Measurements from ENCODE around the gene ALCAM.

The ALCAM gene

DNA sequence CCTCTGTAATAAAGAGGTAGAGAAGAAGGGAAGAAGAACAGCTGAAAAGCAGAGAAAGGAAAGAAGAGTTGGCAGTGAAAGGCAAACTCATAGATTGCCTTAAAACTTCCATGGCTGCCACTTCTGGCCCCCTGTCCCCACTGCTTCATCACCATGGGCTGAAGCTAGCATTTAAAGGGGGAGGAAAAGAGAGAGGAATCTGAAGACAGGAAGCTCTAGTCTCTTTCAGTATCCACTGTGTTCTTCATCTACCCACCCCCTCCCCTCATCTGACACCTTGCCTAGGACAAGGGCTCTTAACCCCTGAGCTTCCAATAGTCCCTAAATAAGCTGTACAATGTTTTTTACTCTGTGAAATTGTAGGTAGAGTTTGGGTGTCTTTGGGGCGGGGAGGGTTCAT, 60.6 kb downstream of the ALCAM start:
- DNase-seq (ENCODE audit: low read depth, low spot score) = no peak

GRCh38 chr3:105429034-105429762, 62.5 kb downstream of the ALCAM start:
- DNase-seq (ENCODE audit: low read depth, low spot score) = no peak

GRCh38 chr3:105430455-105430854, 63.7 kb downstream of the ALCAM start:
- no peak for DNase-seq (ENCODE audit: low read depth, low spot score)

- DNase-seq (ENCODE audit: low read depth, low spot score) = no peak
These were observed 64.5 kb downstream of the ALCAM start for GRCh38 chr3:105431200-105431599.

- no peak for DNase-seq (ENCODE audit: low read depth, low spot score)
These were observed 68.6 kb downstream of the ALCAM start for GRCh38 chr3:105435277-105435676.

DNA sequence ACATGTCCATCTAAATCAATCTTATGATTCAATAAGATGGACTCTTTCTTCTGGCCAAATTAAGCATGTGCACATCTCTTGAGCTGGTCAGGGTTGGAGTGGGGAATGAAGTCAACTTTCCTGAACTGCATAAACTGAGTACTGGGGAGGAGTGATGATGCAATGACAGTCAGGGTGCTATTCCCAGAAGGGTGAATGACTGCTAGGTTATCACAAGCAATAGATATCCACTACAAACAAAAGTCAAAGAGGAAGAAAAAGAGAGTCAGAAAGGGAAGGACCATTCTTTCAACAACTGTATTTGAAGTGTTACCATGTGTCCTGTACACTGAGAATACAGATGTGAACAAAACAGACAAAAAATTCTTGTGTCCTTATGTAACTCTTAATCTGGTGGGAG, 70.0 kb downstream of the ALCAM start:
- no peak for DNase-seq (ENCODE audit: low read depth, low spot score)

DNA sequence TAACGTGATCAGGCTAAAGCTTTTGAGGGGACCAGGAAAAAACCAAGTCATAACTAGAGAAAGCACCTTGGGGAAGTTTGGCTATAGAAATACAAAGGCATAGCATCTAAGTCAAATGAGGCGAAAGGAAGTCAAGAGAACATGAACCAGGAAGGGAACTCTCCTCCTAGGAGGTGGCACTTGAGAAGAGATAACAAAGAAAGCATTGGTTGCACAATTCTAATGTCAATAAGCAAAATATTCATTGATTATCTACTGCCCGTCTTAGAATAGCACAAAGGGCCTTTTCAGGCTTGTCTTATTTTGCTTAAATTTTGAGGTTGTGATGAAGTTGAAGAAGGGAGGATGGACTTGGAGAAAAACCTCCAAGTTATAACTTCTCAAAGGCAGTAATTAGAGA, 73.4 kb downstream of the ALCAM start:
- no peak for DNase-seq (ENCODE audit: low read depth, low spot score)

- no peak for DNase-seq (ENCODE audit: low read depth, low spot score)
These were observed 78.0 kb downstream of the ALCAM start for GRCh38 chr3:105444725-105445124.

DNA sequence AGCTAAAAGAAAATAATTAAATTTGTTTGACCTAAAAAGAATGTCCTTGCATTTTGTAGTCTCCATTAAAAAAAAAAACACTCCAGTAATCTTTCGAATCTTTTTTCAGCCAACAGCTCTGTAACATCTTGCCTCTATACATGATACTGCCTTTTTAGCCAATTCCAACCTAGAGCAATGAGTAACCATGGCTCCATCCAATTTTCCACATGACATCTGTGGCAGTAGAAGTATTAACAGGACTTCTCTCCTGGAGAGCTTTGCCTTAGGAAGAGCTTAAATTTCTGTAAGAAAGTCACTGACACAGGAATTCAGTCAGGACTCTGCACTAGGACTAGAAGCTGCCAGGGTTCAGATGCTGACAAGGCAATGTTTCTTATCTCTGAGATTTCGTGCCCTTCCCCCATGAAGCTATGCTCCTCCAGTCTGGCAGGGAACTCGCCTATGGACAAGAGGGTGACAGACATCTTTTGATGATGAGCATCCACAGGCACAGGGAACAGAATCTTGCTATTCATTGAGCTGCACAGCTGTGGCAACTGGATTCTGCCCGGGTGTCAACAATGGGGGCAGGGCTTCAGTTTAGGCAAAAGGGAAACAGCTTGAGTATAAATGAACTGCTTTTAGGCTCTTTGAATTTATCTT, 81.8 kb downstream of the ALCAM start:
- DNase-seq (ENCODE audit: low read depth, low spot score) = no peak

- no peak for DNase-seq (ENCODE audit: low read depth, low spot score)
These were observed 82.7 kb downstream of the ALCAM start for GRCh38 chr3:105449414-105449813.

- DNase-seq (ENCODE audit: low read depth, low spot score) = no peak
These were observed 89.3 kb downstream of the ALCAM start for GRCh38 chr3:105456017-105456416.

DNA sequence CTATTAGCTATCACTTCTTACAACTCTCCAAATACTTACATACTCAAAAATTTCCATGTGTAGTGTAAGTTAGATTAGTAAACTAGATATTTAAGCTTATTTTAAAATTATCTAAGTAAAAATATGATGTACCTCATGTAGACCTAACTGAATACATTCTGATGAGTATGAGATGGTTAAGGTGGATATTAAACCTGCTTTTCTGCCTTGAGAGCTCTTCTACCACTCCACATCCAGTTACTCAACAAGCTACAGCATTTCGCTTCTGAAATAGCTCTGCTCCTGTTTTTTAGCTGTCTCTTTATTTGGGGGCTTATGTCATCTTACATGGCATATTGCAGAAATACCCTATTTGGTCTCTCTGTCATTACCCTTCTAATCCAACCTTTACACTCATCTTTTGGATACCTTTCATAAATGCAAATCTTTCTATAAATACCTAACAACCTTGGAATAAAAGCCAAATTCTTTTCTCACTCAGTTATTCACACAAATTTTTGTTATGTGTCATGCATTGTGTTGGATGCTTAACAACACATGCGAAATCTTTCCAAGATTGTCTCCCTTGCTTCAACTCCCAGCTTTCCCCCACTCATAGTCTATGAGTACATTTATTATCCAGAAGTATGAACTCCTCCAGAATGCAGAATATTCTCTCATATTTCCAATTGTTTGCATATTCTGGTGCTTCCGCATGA, 92.0 kb downstream of the ALCAM start:
- DNase-seq (ENCODE audit: low read depth, low spot score) = no peak

DNA sequence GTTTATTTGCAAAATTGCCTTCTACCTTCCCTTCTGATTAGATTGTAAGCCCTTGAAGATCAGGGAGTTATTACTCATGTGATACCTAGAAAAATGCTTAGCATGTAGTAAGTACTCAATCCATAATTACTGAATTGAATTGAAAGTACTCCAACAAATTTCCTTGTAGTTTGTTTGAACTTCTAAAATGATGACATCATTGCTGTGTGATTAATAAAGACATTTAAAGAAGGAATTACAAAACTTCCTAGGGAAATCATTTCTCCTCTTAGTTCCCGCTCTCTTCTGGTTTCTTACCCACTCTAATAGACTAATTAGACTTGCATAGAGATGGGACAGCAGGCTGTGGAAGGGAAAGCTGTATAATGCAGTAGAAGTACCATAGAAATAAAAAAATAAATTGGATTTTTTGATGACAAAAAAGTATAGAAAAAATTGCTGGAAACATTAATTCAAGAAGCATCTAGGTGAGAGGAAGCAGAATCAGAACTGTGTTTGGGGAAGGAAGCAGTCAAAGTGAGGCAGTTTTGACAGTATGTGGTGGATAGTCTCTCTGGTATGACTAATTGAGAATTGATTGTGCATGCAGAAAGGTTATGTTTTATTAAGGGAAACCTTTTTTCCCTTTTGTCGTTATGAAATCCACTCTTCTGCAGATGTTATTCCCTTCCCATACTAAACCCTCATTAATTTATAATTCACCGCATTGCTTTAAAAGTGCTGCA, 93.0 kb downstream of the ALCAM start:
- no peak for DNase-seq (ENCODE audit: low read depth, low spot score)

DNA sequence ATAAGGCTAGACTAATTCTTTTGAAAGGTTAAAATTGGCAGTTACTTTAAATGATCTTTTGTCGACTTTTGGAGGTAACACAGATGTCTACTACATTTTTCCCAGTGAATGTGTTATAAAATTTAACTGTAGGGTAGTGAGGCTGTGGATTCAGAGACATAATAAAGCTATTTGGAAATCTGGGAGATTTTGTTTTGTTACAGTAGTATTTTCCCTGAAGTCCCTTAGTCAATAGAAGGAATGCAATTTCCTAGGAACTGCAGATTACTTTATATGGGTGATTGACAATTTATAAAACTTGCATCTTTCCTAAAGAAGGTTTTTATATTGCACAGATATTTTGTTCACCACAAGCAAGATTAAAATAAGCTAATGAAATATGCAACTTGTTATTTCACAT, 96.9 kb downstream of the ALCAM start:
- no peak for DNase-seq (ENCODE audit: low read depth, low spot score)

DNA sequence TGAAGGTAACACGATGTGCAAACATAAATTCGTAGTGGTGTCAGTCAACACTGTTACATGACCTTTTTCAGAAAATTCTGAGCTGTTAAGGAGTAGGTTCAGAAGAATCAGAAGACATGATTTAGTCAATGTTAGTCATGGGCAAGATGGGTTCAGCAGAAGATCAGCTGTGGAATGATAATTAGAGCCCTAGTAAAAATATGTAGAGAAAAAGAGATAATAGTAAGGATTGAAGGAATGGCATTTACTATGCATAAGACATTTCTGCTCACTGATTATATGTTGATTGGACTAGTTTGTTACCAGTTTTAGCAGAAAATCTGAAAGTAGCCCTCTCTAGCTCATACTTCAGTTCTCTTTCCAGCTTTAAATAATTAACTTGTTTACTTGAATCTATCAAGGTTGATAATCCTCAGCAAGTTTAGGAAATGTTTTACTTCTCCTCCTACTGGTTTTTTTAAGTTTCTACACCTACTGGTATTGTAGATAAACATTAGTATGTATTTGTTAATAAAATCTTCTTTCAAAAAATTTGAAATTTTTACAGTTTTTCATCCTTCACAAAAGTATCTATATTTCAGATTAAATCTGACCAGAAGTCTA, 98.6 kb downstream of the ALCAM start:
- no peak for DNase-seq (ENCODE audit: low read depth, low spot score)

DNA sequence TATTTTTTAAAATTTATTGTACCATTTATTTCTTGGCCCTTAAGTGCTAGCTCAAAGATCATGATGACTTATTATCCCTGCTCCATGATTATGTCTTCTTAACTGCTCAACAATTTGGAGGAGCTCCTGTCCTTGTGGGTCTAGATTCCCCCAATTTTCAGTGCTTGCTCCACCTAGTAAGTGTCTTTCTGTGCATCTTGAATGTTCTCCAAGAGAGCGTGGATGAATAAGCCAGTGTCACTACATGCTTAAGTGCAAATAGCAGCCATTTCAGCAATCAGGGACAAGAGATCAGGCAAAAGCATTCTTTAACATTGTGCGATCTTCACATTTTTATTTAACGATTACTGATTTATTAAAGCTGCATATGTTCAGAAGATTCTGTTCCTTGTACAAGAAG, 99.4 kb downstream of the ALCAM start:
- no peak for DNase-seq (ENCODE audit: low read depth, low spot score)

DNA sequence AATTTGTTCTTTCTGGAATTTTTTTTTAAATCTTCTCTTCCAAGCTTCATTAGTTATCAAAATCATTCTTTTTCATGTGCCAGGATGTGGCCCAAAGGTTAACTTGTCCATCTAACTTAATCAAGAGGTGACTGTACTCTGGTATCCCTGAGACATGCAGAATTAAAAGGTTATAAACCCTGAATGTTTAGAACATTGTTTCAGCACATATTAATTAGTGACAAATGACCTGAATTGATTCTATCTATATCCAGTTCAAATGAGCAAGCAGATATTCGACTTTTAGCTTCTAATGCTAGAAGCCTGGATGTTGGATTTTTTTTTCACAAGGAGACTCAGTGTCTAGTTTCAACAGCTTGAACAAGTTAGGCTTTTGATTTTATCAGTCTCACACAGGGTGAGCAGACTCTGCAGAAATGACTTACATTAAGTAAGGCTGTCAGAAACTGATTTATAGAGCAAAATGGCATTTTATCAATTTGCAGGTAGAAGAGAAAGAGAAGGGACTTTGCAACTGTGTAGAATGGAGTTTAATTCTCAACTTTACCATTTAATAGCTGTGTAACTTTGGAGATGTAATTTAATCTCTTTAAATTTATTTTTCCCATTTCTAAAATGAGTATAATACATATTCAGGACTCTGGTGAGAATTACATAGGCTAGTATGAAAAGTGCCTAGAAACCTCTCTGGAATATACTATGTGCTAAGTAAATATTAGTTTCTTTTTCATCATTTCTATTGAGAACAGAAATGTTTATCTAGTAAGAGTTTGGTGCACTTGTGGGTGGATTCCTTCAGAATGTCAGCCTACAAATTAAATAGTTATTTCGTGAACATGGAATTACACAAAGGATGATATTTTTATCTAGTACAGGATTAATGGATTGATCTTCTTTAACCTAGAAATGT, 100.0 kb downstream of the ALCAM start:
- no peak for DNase-seq (ENCODE audit: low read depth, low spot score)

DNA sequence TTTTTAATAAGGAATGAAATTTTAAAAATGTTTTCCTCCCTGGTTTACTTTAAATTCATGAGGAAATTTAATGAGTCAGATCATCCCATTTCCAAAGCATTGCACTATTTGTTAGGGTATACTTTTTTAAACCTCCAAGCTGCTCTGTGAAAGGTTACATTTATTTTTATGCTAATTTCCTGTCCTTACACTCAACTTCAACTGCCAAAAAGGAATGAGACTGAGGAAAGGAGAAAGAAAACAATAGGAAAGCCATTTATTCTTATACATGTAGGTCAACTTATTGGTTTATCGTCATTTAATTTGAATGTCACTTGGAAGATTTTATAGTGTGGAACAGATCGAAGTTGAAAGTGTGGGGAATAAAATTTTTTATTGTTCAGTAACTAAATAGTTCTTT, 104.1 kb downstream of the ALCAM start:
- no peak for DNase-seq (ENCODE audit: low read depth, low spot score)

- DNase-seq (ENCODE audit: low read depth, low spot score) = no peak
These were observed 107.0 kb downstream of the ALCAM start for GRCh38 chr3:105473521-105474223.

DNA sequence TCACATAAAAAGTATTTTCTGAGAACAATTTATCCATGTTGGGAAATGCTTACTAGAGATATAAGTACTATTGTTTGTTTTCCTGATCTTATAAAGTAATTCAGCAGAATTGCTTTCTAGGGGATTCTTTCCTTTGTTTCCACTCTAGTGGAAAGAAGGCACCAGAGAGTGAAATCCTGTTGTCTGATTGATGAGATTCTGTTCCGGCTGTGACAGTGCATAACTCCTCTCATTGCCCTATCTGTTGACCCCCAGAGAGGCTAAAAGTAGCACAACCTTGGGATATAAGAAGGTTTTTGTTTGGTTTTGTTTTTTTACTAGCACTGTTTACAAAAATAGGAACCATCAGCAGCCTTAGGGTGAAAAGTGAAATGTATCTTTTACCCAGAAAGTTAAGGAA, 114.1 kb downstream of the ALCAM start:
- no peak for DNase-seq (ENCODE audit: low read depth, low spot score)
